GM23338 (cell line): ENCODE results near the gene ZBBX. TPM values are rescaled to one million over a fixed set of nuclear protein-coding genes. Genes with fewer than 3 reads are reported as not detected.

Experiments used
- CREB1 ChIP-seq: fragments of 250-450 bp; sonication (Bioruptor Pico); IDR thresholded peaks from 2 replicates; pipeline ENCODE4 v1.5.0; 2020; ENCODE audit warnings: low read depth, mild to moderate bottlenecking, moderate library complexity
- NANOG ChIP-seq: IDR thresholded peaks from 2 replicates; pipeline ENCODE4 v1.6.1; 2016; ENCODE audit warnings: antibody characterized with exemption, borderline replicate concordance
- STAT1 ChIP-seq: IDR thresholded peaks from one replicate; pipeline ENCODE4 v1.6.1; 2016; ENCODE audit warnings: antibody characterized with exemption; ENCODE audit not compliant: unreplicated experiment
- ZNF114 ChIP-seq: fragments of 250-450 bp; sonication (Bioruptor Pico); IDR thresholded peaks from 2 replicates; pipeline ENCODE4 v1.5.0; 2020; ENCODE audit warnings: mild to moderate bottlenecking, moderate library complexity
- polyA plus RNA-seq: library from polyadenylated mRNA; unstranded; fragments of >200 nt; fragmentation: Nextera tagmentation; extraction: Ambion mirVana; gene quantifications from 2 replicates; pipeline ENCODE4 v1.2.1, GENCODE V29; 2016
- total RNA-seq: library from RNA; depleted of rRNA; stranded (reverse); fragments of >200 nt; shearing (Covaris generic); gene quantifications from 2 replicates; pipeline ENCODE4 v1.2.3, GENCODE V29; 2014; rRNA removed
- TF ChIP-seq, protein P1 (sequence below): fragments of 250-450 bp; sonication (Bioruptor Pico); IDR thresholded peaks from 2 replicates; pipeline ENCODE4 v1.5.0; 2020; ENCODE audit warnings: mild to moderate bottlenecking, moderate library complexity

The ZBBX gene
- total and polyA plus RNA-seq, 2 experiments from 2014 or later, result 0.90 to 1.1 TPM

DNA sequence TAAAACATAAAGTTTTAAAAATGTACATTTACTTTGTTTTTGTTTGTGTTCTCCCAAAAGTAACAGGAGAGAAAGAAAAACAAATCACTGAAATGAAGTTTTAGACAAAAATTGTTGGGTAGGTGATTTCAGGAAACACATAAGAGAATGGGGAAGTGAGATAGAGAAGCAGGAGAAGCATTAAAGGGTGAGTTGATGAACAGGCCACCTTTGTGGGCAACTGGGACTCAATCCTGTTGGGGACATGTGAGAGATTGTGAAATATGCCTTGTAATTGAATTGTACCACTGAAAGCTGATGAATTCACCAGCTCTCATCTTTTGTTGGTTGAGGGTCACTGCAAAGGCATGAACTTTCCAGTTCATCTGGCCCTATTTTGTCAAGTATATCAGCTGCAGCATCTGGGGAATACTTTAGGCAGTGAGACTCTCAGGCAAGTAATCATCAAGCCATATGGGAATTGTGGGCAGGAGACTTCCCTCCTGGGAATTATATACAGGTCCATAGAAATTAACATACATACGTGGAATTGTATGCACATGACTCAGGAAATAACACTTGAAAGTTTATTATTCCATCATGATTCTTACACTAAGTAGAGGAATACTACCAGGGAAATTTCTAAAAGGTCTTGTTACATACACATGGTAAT lies 181.0 kb downstream of the ZBBX start (continued):
- TF ChIP-seq, protein P1, sequence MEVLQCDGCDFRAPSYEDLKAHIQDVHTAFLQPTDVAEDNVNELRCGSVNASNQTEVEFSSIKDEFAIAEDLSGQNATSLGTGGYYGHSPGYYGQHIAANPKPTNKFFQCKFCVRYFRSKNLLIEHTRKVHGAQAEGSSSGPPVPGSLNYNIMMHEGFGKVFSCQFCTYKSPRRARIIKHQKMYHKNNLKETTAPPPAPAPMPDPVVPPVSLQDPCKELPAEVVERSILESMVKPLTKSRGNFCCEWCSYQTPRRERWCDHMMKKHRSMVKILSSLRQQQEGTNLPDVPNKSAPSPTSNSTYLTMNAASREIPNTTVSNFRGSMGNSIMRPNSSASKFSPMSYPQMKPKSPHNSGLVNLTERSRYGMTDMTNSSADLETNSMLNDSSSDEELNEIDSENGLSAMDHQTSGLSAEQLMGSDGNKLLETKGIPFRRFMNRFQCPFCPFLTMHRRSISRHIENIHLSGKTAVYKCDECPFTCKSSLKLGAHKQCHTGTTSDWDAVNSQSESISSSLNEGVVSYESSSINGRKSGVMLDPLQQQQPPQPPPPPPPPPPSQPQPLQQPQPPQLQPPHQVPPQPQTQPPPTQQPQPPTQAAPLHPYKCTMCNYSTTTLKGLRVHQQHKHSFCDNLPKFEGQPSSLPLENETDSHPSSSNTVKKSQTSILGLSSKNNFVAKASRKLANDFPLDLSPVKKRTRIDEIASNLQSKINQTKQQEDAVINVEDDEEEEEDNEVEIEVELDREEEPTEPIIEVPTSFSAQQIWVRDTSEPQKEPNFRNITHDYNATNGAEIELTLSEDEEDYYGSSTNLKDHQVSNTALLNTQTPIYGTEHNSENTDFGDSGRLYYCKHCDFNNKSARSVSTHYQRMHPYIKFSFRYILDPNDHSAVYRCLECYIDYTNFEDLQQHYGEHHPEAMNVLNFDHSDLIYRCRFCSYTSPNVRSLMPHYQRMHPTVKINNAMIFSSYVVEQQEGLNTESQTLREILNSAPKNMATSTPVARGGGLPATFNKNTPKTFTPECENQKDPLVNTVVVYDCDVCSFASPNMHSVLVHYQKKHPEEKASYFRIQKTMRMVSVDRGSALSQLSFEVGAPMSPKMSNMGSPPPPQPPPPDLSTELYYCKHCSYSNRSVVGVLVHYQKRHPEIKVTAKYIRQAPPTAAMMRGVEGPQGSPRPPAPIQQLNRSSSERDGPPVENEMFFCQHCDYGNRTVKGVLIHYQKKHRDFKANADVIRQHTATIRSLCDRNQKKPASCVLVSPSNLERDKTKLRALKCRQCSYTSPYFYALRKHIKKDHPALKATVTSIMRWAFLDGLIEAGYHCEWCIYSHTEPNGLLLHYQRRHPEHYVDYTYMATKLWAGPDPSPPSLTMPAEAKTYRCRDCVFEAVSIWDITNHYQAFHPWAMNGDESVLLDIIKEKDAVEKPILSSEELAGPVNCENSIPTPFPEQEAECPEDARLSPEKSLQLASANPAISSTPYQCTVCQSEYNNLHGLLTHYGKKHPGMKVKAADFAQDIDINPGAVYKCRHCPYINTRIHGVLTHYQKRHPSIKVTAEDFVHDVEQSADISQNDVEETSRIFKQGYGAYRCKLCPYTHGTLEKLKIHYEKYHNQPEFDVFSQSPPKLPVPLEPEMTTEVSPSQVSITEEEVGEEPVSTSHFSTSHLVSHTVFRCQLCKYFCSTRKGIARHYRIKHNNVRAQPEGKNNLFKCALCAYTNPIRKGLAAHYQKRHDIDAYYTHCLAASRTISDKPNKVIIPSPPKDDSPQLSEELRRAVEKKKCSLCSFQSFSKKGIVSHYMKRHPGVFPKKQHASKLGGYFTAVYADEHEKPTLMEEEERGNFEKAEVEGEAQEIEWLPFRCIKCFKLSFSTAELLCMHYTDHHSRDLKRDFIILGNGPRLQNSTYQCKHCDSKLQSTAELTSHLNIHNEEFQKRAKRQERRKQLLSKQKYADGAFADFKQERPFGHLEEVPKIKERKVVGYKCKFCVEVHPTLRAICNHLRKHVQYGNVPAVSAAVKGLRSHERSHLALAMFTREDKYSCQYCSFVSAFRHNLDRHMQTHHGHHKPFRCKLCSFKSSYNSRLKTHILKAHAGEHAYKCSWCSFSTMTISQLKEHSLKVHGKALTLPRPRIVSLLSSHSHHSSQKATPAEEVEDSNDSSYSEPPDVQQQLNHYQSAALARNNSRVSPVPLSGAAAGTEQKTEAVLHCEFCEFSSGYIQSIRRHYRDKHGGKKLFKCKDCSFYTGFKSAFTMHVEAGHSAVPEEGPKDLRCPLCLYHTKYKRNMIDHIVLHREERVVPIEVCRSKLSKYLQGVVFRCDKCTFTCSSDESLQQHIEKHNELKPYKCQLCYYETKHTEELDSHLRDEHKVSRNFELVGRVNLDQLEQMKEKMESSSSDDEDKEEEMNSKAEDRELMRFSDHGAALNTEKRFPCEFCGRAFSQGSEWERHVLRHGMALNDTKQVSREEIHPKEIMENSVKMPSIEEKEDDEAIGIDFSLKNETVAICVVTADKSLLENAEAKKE (CRISPR knock-in tag), result no peak
- TF ChIP-seq NANOG (no peak), CREB1 (no peak), ZNF114 (CRISPR knock-in tag) (no peak), STAT1 (no peak)

Other genes starting within 250 kb of the ZBBX start
- 1.8 and 2.5 TPM in 2 replicates for gene SERPINI2, start 93.7 kb upstream of the ZBBX start, total RNA-seq
- 0.57 and 0.68 TPM in 2 replicates for gene SERPINI2, start 93.7 kb upstream of the ZBBX start, polyA plus RNA-seq